NCI-H1092 (cell line): ENCODE data around the gene SUPT7L.
"Not testable (repeated sequence)": the region's sequence is repeated elsewhere in the genome, so short reads cannot be mapped to it uniquely, and the experiment has no call there.

Experiments used
- DNase-seq: peaks from one replicate; lab custom pipeline; 2025; lab: John Stamatoyannopoulos, UW

Gene SUPT7L

GRCh38 chr2:27638037-27638637 is 25.3 kb downstream of the SUPT7L start:
- no peak for DNase-seq

- no peak for DNase-seq
Measured at GRCh38 chr2:27636766-27637165, 26.6 kb downstream of the SUPT7L start.

- DNase-seq, result no peak
Measured at GRCh38 chr2:27634291-27634690, 29.1 kb downstream of the SUPT7L start.

- DNase-seq, result not testable (repeated sequence)
Measured at GRCh38 chr2:27630257-27630656, 33.2 kb downstream of the SUPT7L start.

- DNase-seq, result peak; percentile 72
Measured at GRCh38 chr2:27628767-27629709, 34.4 kb downstream of the SUPT7L start, which contains the start of the genes CCDC121 and GPN1. Gene CCDC121 (minus strand): TSS chr2:27629012. CDS start chr2:27627799, 1,213 bp downstream. Gene GPN1 (plus strand): TSS chr2:27629050. CDS start chr2:27629059, 9 bp downstream.

GRCh38 chr2:27627963-27628766 is 35.2 kb downstream of the SUPT7L start:
- no peak for DNase-seq

- DNase-seq, result not testable (repeated sequence)
Measured at GRCh38 chr2:27626921-27627320, 36.5 kb downstream of the SUPT7L start.

GRCh38 chr2:27626323-27626722 is 37.1 kb downstream of the SUPT7L start:
- not testable (repeated sequence) for DNase-seq

- no peak for DNase-seq
Measured at GRCh38 chr2:27624943-27625342, 38.5 kb downstream of the SUPT7L start.

GRCh38 chr2:27622921-27623384 is 40.5 kb downstream of the SUPT7L start:
- DNase-seq, result no peak

- DNase-seq, result no peak
Measured at GRCh38 chr2:27621524-27621923, 41.9 kb downstream of the SUPT7L start.

GRCh38 chr2:27615316-27615715 is 48.1 kb downstream of the SUPT7L start:
- DNase-seq, result no peak

GRCh38 chr2:27613985-27614384 is 49.4 kb downstream of the SUPT7L start:
- DNase-seq, result no peak

- no peak for DNase-seq
Measured at GRCh38 chr2:27606611-27607010, 56.8 kb downstream of the SUPT7L start.
